ENCODE measurements around the gene MEIOB. TPM values are rescaled to one million over a fixed set of nuclear protein-coding genes. Genes with fewer than 3 reads are reported as not detected.

The MEIOB gene
- total and polyA plus RNA-seq, 2 experiments from 2014 or later: 0.28 TPM; not detected in 1

GRCh38 chr16:1825381-1825863, 46.5 kb downstream of the MEIOB start:
- H3K4me2 ChIP-seq: peak overlapping the region; percentile 95
- no peaks in the 10 kb centered on the region for H3K9me2 ChIP-seq (replicated peaks; ENCODE audit: insufficient read depth)
- H3K4me3 ChIP-seq: no peak overlapping the region
- no peaks in the 10 kb centered on the region for H3K9me3 ChIP-seq (ENCODE audit: low read depth)
- H3K27ac ChIP-seq: peak overlapping the region; percentile 62
- no peak for TF ChIP-seq CTCF (IDR thresholded peaks at IDR 0.05; ENCODE audit: poor library complexity)
- TF ChIP-seq EZH2phosphoT487 (IDR thresholded peaks at IDR 0.05; ENCODE audit: low read depth, severe bottlenecking, unreplicated experiment): no peak
- TF ChIP-seq EZH2 (IDR thresholded peaks at IDR 0.05; ENCODE audit: borderline replicate concordance): no peak
- peaks cover 60% of the 10 kb centered on the region for H3K79me2 ChIP-seq
- peaks cover 13% of the 10 kb centered on the region for H3K4me1 ChIP-seq (ENCODE audit: insufficient read depth)
- H4K20me1 ChIP-seq (ENCODE audit: insufficient read depth, poor library complexity, severe bottlenecking): no peaks in the 10 kb centered on the region
- no peak for DNase-seq (ENCODE audit: low spot score)
- H3K36me3 ChIP-seq (replicated peaks; ENCODE audit: insufficient read depth, low read depth): no peaks in the 10 kb centered on the region
- WGBS (ENCODE audit: low lambda C conversion rate, missing lambda C conversion rate): 92% methylated on average over 15 of the region's 15 CpGs
- H3K27me3 ChIP-seq: no peaks in the 10 kb centered on the region
- no peak overlapping the region for H2AFZ ChIP-seq

- H3K36me3 ChIP-seq (replicated peaks; ENCODE audit: insufficient read depth, low read depth): no peaks in the 10 kb centered on the region
- no peak overlapping the region for H2AFZ ChIP-seq
- H3K4me1 ChIP-seq (ENCODE audit: insufficient read depth): peaks cover 5% of the 10 kb centered on the region
- H3K27me3 ChIP-seq: no peaks in the 10 kb centered on the region
- H3K27ac ChIP-seq: no peak overlapping the region
- TF ChIP-seq CTCF (IDR thresholded peaks at IDR 0.05; ENCODE audit: poor library complexity): peak; percentile 33
- no peak for TF ChIP-seq EZH2phosphoT487 (IDR thresholded peaks at IDR 0.05; ENCODE audit: low read depth, severe bottlenecking, unreplicated experiment)
- no peak for TF ChIP-seq EZH2 (IDR thresholded peaks at IDR 0.05; ENCODE audit: borderline replicate concordance)
- H3K9me2 ChIP-seq (replicated peaks; ENCODE audit: insufficient read depth): no peaks in the 10 kb centered on the region
- no peak overlapping the region for H3K4me3 ChIP-seq
- no peak overlapping the region for H3K4me2 ChIP-seq
- H3K79me2 ChIP-seq: peaks cover 48% of the 10 kb centered on the region
- DNase-seq (ENCODE audit: low spot score): peak; percentile 64
- no peaks in the 10 kb centered on the region for H4K20me1 ChIP-seq (ENCODE audit: insufficient read depth, poor library complexity, severe bottlenecking)
- H3K9me3 ChIP-seq (ENCODE audit: low read depth): no peaks in the 10 kb centered on the region
- WGBS (ENCODE audit: low lambda C conversion rate, missing lambda C conversion rate): 65% methylated on average over 9 of the region's 9 CpGs
Observed at GRCh38 chr16:1823821-1824220, 48.1 kb downstream of the MEIOB start.

- no peaks in the 10 kb centered on the region for H3K36me3 ChIP-seq (replicated peaks; ENCODE audit: insufficient read depth, low read depth)
- 95% methylated on average over 16 of the region's 16 CpGs for WGBS (ENCODE audit: low lambda C conversion rate, missing lambda C conversion rate)
Observed at GRCh38 chr16:1822801-1823200, 49.2 kb downstream of the MEIOB start.

More at GRCh38 chr16:1822801-1823200, 49.2 kb downstream of the MEIOB start:
- Histone ChIP-seq H4K20me1 (ENCODE audit: insufficient read depth, poor library complexity, severe bottlenecking) (no peaks in the 10 kb centered on the region), H3K4me3 (no peak overlapping the region), H3K4me1 (ENCODE audit: insufficient read depth) (peaks cover 5% of the 10 kb centered on the region), H2AFZ (no peak overlapping the region), H3K79me2 (peaks cover 39% of the 10 kb centered on the region), H3K27me3 (no peaks in the 10 kb centered on the region), H3K4me2 (no peak overlapping the region), H3K9me3 (ENCODE audit: low read depth) (no peaks in the 10 kb centered on the region), H3K27ac (no peak overlapping the region), H3K9me2 (replicated peaks; ENCODE audit: insufficient read depth) (no peaks in the 10 kb centered on the region)
- no peak for DNase-seq (ENCODE audit: low spot score)
- TF ChIP-seq CTCF (IDR thresholded peaks at IDR 0.05; ENCODE audit: poor library complexity): no peak
- TF ChIP-seq EZH2phosphoT487 (IDR thresholded peaks at IDR 0.05; ENCODE audit: low read depth, severe bottlenecking, unreplicated experiment): no peak
- TF ChIP-seq EZH2 (IDR thresholded peaks at IDR 0.05; ENCODE audit: borderline replicate concordance): no peak

Measured in hepatocyte (in vitro differentiated cells).